ENCODE results near the gene SORCS3. TPM values are rescaled to one million over a fixed set of nuclear protein-coding genes. Genes with fewer than 3 reads are reported as not detected.

Gene SORCS3
- total and polyA plus RNA-seq, 9 of the 15 experiments (the other 6 are each of a cell fraction or from before 2014, with no cell fraction given) = not detected

GRCh38 chr10:105070249-105070648 lies 429.2 kb downstream of the SORCS3 start:
- Histone ChIP-seq H2AFZ (ENCODE audit: low read depth, low read length) (no peak overlapping the region), H3K27ac (ENCODE audit: extremely low read depth, low read depth, low read length) (no peak overlapping the region), H3K9ac (ENCODE audit: insufficient read depth in 1 of 2, low read depth in 2 of 2, low read length in 2 of 2) (no peak overlapping the region), H3K4me2 (ENCODE audit: insufficient read depth, low read length) (no peak overlapping the region), H3K4me1 (replicated peaks in 1 of 2; ENCODE audit: control insufficient read depth in 2 of 2, insufficient read depth in 2 of 2, low read length in 2 of 2) (no peaks in the 10 kb centered on the region), H3K36me3 (ENCODE audit: control insufficient read depth, insufficient read depth, low read length) (no peaks in the 10 kb centered on the region), H4K20me1 (replicated peaks; ENCODE audit: control insufficient read depth, insufficient read depth, low read length) (no peaks in the 10 kb centered on the region), H3K27me3 (ENCODE audit: control insufficient read depth in 2 of 2, insufficient read depth in 2 of 2, low read length in 2 of 2) (no peaks in the 10 kb centered on the region), H3K4me3 (no peak overlapping the region), H3K9me3 (replicated peaks; ENCODE audit: control insufficient read depth, insufficient read depth, low read depth, low read length) (no peaks in the 10 kb centered on the region), H3K9me1 (ENCODE audit: control insufficient read depth, insufficient read depth, low read length) (no peaks in the 10 kb centered on the region), H3K79me2 (ENCODE audit: control insufficient read depth, insufficient read depth, low read length) (no peaks in the 10 kb centered on the region)
- in situ Hi-C loops (cut with MboI) (no loop called here), intact Hi-C loops (cut with micrococcal nuclease) (no loop called here)
- ChIA-PET CTCF (ENCODE audit: low intra/inter-chr PET ratio) (no interaction called here), POLR2A (interaction anchor here (0.7 kb wide), 1 partner anchor 547 kb away, joined by 4 read pairs; no protein-coding TSS in a partner anchor)
- ATAC-seq (no peak), DNase-seq (ENCODE audit: extremely low read depth in 1 of 4, low spot score in 3 of 4) (no peak), FAIRE-seq (no peak)
- no TSS peak for BruUV-seq (replicated peaks)
- WGBS (ENCODE audit: insufficient coverage, low coverage, missing lambda C conversion rate) = 0% methylated on average over 1 of the region's 1 CpG
- TF ChIP-seq SIRT6 (IDR thresholded peaks at IDR 0.05; ENCODE audit: low read depth, low read length) = no peak
- TF ChIP-seq, protein P1, sequence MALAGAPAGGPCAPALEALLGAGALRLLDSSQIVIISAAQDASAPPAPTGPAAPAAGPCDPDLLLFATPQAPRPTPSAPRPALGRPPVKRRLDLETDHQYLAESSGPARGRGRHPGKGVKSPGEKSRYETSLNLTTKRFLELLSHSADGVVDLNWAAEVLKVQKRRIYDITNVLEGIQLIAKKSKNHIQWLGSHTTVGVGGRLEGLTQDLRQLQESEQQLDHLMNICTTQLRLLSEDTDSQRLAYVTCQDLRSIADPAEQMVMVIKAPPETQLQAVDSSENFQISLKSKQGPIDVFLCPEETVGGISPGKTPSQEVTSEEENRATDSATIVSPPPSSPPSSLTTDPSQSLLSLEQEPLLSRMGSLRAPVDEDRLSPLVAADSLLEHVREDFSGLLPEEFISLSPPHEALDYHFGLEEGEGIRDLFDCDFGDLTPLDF (CRISPR knock-in tag; IDR thresholded peaks at IDR 0.05) = no peak
- TF ChIP-seq TBL1XR1 (IDR thresholded peaks at IDR 0.05; ENCODE audit: low read length in 2 of 2) = no peak

- no peak for FAIRE-seq
- TF ChIP-seq ZNF24 (IDR thresholded peaks at IDR 0.05) (no peak), CREB1 (IDR thresholded peaks at IDR 0.05) (no peak), CREB1 (CRISPR knock-in tag; IDR thresholded peaks at IDR 0.05) (no peak), RBM25 (IDR thresholded peaks at IDR 0.05; ENCODE audit: low read depth, low read length, severe bottlenecking) (no peak), ZNF143 (CRISPR knock-in tag; IDR thresholded peaks at IDR 0.05) (no peak), CAMTA2 (CRISPR knock-in tag; conservative IDR thresholded peaks at IDR 0.05) (no peak), XRCC5 (IDR thresholded peaks at IDR 0.05; ENCODE audit: low read depth, low read length) (no peak)
- TF ChIP-seq, protein P2, sequence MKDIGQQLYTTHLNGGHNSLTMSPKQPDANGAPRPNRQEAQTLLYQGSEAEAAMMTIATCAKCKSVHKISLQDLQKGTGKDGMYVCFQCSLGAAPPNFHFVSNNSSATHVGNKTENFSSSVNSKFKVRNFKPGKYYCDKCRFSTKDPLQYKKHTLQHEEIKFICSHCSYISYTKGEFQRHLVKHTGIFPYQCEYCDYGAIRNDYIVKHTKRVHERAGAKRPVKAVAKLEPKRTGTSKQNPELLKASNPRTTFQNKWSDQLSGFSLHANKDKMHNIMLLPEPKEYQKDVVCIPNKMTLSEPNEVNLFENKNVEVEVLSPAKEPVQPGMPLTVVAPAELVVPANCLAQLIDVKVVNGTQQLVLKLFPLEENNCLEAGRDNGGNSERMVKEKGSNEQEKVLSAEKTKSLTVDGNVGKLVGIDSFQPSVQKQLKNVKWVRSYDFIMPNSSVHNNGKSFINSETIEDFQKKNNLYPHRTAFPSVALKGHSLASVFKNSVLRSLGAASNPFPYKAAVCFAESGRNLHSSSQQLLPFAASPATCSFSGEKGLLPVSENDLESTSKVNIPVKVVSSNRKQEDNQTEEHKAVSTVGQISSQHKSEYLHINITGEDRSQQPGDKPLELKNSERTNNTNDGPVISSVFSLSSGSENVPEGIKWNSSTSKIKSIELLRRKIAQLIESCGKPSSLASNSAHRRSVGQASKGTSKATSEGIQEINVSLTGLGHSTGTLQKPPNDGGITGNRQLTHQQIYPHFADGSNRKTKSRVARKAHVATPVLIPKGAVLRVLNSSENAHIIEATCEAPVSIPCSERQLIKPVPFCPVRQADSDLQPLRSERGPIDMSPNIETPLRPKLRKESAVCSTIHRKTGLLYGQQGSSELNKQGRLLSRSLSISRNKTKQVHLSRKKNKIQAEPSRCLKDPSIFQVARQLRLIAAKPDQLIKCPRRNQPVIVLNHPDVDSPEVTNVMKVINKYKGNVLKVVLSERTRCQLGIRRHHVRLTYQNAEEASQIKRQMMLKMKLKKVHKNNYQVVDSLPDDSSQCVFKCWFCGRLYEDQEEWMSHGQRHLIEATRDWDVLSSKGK (CRISPR knock-in tag; IDR thresholded peaks at IDR 0.05) = no peak
- TF ChIP-seq, protein P3, sequence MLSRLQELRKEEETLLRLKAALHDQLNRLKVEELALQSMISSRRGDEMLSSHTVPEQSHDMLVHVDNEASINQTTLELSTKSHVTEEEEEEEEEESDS (CRISPR knock-in tag; IDR thresholded peaks at IDR 0.05) = no peak
These were observed 429.9 kb downstream of the SORCS3 start for GRCh38 chr10:105070952-105071351.

More at GRCh38 chr10:105070952-105071351, 429.9 kb downstream of the SORCS3 start:
- Histone ChIP-seq H3K27me3 (ENCODE audit: control insufficient read depth in 2 of 2, insufficient read depth in 2 of 2, low read length in 2 of 2) (no peaks in the 10 kb centered on the region), H3K4me3 (no peak overlapping the region), H2AFZ (ENCODE audit: low read depth, low read length) (no peak overlapping the region), H3K79me2 (ENCODE audit: control insufficient read depth, insufficient read depth, low read length) (no peaks in the 10 kb centered on the region), H3K36me3 (ENCODE audit: control insufficient read depth, insufficient read depth, low read length) (no peaks in the 10 kb centered on the region), H4K20me1 (replicated peaks; ENCODE audit: control insufficient read depth, insufficient read depth, low read length) (no peaks in the 10 kb centered on the region), H3K9me3 (replicated peaks; ENCODE audit: control insufficient read depth, insufficient read depth, low read depth, low read length) (no peaks in the 10 kb centered on the region), H3K4me1 (replicated peaks in 1 of 2; ENCODE audit: control insufficient read depth in 2 of 2, insufficient read depth in 2 of 2, low read length in 2 of 2) (no peaks in the 10 kb centered on the region), H3K27ac (ENCODE audit: extremely low read depth, low read depth, low read length) (no peak overlapping the region), H3K4me2 (ENCODE audit: insufficient read depth, low read length) (no peak overlapping the region), H3K9me1 (ENCODE audit: control insufficient read depth, insufficient read depth, low read length) (no peaks in the 10 kb centered on the region), H3K9ac (ENCODE audit: insufficient read depth in 1 of 2, low read depth in 2 of 2, low read length in 2 of 2) (no peak overlapping the region)
- in situ Hi-C loops (cut with MboI) = no loop called here
- BruUV-seq (replicated peaks) = no TSS peak
- ATAC-seq (no peak), DNase-seq (ENCODE audit: extremely low read depth in 1 of 4, low spot score in 3 of 4) (no peak)
- 0% methylated on average over 1 of the region's 1 CpG for WGBS (ENCODE audit: insufficient coverage, low coverage, missing lambda C conversion rate)
- POLR2A ChIA-PET = no interaction called here
- intact Hi-C loops (cut with micrococcal nuclease) = no loop called here
- CTCF ChIA-PET (ENCODE audit: low intra/inter-chr PET ratio) = no interaction called here

All from K562 (cell line).